Measurements from ENCODE around the gene PARP15.
"Not testable (repeated sequence)": the region's sequence is repeated elsewhere in the genome, so short reads cannot be mapped to it uniquely, and the experiment has no call there.

Gene PARP15
- 59.5 to 69.2 reads per million in 2 donors for total RNA-seq

DNA sequence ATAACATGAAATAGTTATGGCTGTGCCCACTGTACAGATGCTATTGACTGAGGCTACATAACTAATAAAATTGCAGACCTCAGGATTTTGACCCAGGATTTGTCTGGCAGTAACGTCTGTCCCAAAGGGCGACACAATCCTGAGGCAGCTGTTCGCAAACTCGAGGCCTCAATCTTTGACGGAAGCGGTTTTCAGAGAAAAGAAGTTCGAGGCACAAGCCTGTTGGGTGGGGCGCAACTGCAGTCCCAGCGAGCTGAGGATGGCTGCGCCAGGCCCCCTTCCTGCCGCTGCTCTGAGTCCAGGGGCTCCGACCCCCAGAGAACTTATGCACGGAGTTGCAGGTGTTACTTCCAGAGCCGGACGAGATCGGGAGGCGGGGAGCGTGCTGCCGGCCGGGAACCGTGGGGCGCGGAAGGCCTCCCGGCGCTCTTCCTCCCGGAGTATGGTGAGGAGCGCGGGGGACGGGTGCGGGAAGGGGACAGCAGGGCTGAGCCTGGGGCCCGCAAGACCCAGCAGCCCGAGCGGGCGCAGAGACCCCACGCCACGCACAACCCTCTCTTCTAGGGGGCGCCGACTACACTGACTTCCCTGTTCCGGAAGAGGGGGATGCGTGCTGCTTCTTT is at the start of gene PARP15:
Gene PARP15, plus strand, starts transcription at position 242 of the 623 bp plus-strand sequence. Its CDS starts 18 bp downstream, at position 260.
- peak in 4 of 5 experiments; percentile 8 to 79 (median 25) for DNase-seq

DNA sequence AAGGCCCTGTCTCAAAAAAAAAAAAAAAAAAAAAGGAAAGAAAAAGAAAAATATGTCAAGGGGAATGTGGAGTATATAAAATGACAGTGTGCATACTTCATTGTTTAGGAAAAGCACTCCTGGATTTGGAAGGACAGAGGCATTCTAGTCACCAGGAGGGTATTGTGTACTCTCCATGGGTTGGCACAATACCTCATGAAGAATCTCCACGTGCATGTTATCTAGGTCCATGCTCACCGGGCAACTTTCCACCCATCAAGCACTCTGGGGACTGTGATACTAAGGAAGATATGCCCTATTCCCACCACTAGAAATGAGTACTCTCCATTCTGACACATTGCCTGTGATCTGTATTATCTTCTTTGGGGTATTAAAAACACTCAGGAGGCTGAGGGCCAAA is 47.3 kb upstream of the PARP15 start:
- no peak for DNase-seq

DNA sequence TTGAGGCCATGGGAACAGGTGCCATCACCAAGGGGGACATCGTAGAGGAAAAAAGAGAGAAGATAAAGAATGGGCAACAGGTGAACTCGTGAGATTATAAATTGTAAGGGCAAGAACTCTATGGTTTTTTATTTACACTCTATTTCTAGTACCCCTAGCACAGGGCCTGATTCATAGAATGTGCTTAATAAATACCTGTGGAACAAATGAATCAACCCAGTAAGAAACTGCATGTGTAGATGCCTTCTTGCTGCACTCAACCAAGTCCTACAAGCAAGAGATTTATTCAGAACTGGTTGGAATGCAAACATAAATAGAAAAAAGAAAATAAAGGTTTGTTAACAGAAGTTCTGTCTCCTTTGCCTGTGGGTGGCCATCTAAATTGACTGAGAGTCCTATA is 44.0 kb upstream of the PARP15 start:
- no peak for DNase-seq

DNA sequence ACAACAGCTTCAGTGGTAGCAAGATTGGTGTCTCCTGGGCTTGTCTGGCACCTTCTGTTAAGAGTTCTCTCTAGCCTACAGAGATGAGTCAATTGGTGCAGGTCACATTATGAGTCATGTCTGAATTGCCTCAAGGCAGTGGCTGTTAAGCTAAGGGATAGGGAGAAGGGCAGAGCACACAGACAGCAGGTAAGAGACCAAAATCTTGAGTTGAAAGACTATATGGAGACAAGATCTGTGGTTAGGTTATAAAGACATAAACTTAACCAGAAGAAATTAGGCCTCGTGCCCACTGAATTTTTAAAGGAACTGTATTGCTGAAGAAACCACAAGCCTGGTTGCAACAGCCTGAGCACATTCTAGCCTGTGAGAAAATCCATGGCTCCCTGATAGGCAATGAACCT is 43.5 kb upstream of the PARP15 start:
- peak in 2 of 5 experiments; percentile 3 to 97 for DNase-seq

DNA sequence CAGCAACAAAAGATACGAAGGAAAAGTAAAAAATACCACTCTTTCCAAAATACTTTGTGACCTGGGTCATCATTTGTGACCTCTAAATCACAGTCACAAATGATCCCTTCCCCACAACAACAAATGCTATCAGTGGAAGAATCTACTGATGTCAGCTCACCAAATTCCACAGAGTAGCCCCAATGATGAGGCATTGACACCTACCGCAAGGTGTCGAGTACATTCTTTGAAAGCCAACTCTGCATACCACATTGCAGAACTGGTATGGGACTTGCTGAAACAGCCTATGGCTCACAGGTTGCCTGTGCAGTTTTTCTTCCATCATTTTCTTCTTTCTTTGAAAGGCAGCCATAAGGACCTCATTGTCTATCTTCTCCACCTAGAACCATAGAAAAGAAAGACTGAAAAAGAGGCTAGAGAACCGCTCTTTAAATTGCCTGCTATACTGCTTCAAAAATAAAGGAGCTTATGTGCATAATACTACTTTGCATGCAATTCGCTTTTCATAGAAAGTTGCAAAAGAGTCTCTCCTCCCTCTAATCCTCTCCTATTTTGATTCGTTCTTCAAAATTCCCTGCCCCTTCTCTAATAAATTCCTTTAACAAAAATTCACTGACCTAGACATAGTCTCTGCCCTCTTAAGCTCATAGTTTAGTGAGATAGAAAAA is 41.4 kb upstream of the PARP15 start:
- DNase-seq = no peak

DNA sequence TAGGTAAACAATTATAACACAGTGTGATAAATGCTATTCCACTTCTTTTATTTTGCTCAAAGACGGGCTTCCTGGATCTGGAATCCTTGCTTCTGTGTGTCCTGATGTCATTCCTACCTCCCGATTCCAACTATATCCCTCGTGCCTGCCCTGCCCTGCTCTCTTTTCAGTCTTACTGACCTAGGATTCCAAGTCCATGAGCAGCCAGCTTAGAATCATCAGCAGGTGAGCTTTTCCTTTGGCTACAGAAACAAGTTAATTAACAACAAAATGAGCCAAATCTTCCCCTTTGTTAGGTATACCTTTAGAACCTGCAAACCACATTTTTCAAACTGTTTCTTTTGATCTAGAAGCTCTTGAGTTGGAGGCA is 40.8 kb upstream of the PARP15 start:
- DNase-seq = no peak

DNA sequence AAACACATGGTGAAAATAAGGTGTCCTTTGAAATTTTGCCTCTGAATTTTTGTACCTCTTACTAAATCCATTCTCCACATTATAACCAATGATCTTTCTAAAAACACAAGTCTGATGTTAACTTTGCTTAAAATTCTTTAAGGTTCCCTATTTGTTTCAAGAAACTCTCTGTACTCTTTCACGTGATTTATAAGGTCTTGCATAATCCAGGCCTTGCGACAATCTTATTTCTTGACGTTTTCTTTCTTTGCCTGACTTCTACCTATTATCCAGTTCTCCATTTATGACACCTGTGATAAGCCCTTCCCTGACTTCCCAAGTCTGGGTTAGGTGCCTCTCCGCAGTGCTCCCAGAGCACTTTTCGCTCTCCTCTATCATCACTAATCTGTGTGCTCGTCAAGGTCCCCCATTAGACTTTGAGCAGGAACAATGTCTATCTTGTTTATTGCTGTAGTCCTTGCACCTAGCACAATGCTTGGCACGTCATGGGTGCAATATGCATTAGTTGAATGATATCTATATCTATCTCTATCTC is 38.4 kb upstream of the PARP15 start:
- no peak for DNase-seq

DNA sequence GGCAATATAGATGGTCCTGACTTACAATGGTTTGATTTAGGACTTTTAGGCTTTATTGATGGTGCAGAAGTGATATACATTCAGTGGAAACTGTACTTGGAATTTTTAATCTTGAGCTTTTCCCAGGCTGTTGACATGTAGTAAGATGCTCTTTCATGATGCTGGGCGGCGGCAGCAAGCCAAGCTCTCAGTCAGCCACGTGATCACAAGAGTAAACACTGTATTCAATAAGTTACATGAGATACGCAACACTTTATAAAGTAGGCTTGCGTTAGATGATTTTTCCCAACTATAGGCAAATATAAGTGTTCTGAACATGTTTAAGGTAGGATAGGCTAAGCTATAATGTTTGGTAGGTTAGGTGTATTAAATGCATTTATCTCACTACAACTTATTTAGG is 31.3 kb upstream of the PARP15 start:
- DNase-seq = no peak

DNA sequence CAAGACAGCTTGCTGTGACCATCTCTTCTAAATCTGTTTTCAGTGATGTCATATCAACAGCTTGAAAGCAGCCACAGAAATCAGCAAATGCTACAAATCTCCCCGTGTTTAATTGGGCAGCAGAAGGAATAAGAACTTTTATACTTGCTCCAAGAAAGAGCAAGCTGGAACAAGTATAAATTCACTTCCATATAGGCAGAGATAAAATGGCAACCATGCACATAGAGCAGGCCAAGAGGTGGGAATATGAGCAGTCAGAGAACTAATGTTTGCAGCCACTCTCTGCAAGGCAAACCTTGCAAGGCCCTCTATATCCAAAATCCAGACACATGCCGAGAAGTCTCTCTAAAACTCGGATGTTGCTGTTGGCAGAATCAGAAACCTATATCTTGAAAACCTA is 29.4 kb upstream of the PARP15 start:
- DNase-seq = no peak

DNA sequence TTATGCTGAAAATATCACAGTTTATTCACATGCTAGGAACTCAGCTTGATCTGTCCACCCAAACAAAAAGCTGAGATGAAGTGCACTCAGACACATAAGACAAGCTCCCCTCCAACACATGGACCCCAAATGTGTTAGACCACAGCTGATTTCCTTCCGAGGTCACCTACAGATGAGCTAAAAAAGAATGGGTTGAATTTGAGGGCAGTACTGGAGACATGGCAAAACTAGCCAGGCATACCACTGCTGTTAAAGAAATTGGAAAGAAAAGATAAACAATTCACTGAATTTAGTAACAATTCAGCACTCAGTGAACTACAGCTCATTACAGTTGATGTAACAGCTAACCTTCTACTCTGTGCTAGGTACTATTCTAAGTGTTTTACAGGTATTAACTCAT is 28.8 kb upstream of the PARP15 start:
- no peak for DNase-seq

DNA sequence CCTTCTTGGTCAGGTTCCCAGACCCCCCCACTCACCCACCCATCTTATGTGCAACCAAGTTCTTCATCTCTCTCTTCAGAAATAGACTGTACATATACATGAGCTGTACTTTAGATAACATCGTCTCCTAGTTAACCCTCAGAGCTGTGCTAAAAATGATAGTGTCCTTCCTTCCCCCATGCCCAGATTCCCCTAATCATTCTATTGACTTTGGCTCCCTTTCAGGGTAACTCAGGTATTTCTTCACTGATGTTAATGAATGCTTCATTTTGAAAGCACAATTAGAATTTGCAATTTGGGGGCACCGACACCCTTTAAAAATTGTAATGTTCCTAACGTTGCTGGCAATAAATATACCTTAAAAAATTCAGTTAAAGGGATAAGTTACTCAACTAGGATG is 24.3 kb upstream of the PARP15 start:
- DNase-seq = no peak

DNA sequence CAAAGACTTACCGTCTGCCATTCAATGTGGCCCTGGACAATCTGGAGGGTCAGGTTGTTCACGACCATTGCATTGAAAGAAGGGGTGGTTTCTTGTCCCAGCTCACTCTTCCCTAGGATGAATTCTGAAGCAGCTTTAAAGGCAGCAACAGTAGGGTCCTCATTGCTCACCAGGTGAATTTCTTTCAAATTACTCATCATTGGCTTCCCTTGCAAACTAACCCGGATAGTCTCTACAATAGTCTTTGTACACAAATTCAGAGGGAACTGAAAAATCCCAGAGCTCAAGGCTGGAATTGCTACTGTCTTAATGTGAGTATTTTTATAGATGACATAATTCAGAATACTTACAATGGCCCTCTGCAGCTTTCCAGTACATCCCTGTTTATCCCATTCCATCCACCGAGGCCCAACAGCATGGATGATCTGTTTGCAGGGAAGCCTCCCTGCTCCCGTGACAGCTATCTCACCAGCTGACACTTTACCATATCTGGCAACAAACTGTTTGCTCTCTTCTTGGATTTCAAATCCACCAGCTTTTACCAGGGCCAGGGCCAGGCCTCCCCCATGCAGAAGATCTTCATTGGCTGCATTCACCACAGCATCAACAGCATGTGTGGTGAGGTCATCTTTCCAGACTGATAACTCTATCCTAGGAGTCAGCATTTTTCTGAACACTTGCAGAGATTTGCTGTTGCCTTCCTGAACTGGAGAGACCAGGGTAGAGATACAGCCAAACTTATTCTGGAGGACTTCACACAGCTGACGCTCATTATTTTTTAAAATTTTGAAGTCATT is 22.0 kb upstream of the PARP15 start:
- no peak for DNase-seq

DNA sequence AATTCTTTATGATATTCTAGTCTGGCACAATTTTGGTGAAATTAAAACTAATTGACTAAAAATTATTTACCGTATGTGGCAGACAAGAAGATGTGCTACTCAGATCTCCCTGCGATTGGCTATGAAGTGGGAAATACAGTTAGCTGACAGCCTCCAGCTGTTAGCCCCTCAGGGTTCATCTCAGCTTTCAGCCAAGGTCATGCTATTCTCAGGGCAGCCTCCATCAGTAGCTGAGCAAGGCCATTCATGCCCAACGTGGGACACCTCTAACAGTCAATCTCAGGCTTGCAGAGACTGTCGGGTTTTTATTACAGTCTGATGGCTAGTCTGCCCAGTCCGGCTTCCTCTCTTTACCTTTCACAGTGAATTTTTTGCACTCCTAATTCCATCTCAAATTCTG is 20.1 kb upstream of the PARP15 start:
- DNase-seq = no peak

DNA sequence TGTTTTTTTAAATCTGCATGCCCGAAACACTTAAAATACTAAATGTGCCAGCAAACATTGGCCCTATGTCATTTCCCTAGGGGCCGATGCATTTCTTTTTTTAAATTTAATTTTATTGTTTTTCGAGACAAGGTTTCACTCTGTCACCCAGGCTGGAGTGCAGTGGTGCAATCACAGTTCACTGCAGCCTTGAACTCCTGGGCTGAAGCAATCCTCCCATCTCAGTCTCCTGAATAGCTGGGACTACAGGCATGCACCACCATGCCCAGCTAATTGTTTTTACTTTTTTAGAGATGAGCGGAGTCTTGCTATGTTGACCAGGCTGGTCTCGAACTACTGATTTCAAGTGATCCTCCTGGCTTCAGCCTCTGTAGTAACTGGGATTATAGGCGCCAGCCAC is 18.8 kb upstream of the PARP15 start:
- no peak for DNase-seq

DNA sequence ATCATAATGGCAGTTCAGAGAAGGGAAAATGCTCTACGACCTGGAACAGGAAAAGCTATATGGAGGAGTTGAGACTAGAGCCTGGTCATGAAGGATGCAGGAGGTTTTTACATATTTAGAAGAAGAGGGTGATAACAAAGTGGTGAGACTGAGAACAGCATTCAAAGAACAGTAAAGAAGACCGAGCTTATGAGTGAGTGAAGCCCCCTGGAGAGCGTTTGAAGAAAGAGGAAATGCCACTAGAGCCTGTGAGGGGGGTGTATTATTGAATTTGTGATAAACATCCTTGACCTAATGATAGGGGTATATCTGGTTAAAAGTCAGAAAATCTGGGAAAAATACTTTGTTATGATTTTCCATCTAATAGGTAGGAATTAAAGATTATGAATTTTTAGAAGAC is 17.5 kb upstream of the PARP15 start:
- DNase-seq = no peak

DNA sequence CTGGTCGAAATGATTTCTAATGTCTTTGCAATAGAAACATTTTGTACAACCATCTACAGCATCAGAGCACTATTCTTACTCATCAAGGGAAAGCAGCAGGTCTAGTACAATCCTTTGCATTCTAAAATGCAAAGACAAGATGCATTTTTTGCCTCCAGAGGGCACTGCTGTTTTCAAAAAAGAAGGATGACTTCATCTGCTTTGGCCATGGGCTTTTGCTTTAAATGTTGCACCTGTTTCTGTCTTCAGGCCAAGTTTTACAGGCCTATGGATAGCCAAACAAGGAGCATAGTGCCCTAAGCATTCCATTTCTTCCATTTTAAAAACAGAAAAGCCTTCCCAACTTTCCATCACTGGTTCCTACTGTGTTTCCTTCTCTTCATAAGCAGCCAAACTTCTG is 16.8 kb upstream of the PARP15 start:
- peak in 4 of 5 experiments; percentile 12 to 78 (median 34) for DNase-seq

DNA sequence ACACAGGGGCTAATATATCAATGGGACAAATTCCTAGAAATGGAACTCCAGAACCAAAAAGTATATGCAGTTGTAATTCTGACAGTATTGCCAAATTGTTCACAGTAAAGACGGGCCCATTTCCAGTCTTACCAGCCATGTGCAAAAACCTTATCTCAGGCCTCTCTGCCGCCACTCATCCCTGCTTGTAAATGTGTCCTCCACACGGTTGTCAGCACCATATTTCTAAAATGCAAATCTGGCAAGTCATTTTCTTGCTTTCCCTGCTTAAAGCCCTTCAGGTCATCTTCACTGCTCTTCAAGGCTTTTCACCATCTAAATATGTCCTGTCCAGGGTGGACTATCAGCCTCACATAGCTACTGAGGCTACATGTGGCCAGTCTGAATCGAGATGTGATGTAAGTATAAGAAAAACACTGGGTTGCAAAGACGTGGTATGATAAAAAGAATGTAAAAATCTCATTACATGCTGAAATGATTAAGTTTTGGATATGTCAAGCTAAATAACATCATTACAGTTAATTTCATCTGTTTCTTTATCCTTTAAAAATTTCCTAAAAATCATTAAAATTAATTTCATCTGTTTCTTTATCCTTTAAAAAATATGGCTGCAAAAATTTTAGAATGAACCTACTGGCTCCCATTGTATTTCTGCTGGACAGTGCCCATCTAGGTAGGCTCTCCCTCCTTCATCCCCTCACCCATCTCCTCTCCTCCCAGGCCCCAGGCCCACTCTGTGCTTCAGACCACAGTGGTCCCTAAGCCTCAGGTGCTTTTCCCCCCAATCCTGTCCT is 14.3 kb upstream of the PARP15 start:
- DNase-seq = no peak

DNA sequence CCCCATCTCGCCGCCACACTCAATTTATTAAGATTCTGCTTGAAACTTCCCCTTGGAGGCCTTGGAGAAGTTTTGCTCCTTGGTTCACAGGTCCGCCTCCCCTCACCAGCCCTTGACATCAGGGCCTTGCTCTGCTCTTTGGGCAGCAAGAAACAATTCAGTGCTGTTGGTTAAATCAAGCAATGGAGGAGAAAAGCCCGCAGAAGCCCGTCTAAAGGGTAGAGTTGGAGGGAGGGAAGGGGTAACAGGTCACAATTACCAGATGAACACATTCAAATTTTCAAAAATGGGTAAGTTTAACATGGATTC is 13.8 kb upstream of the PARP15 start:
- peak in 1 of 5 experiments; percentile 25 for DNase-seq

DNA sequence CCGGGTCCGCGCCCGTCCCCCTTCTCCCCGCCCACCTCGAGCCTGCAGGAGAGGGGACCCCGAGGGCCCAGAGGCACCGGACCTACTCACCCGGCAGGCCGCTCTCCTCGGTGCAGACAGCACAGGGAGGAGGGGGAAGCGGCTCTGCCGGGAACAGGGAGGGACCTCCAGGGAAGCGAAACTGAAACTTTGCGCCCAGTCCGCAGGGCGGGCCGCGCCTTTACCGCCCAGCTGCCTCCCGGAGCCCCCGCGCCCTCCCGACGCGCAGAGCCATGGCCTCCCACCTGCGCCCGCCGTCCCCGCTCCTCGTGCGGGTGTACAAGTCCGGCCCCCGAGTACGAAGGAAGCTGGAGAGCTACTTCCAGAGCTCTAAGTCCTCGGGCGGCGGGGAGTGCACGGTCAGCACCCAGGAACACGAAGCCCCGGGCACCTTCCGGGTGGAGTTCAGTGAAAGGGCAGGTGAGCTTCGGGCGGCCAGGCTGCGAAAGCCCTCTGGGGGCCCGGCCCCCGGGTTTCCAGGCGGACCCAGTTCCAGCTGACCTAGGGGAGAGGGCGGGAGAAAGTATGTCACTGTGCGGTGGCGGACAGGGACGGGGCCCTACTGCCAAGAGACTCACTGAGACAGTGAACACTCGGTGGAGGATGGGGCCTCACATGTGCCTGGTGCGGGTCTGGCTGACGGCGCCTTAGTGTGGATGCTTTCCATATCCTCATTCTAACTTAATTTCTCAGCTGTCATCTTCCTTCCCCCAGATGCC is 13.1 kb upstream of the PARP15 start, which contains the start of the genes DTX3L and PARP9:
Gene DTX3L, plus strand, starts transcription at position 184 of the 758 bp plus-strand sequence. Its CDS starts 89 bp downstream, at position 273.
Gene PARP9, minus strand, starts transcription at position 146 of the 758 bp plus-strand sequence. CDS start 4,680 bp downstream, outside the sequence.
- DNase-seq = peak; percentile 52 to 83 (median 69)

DNA sequence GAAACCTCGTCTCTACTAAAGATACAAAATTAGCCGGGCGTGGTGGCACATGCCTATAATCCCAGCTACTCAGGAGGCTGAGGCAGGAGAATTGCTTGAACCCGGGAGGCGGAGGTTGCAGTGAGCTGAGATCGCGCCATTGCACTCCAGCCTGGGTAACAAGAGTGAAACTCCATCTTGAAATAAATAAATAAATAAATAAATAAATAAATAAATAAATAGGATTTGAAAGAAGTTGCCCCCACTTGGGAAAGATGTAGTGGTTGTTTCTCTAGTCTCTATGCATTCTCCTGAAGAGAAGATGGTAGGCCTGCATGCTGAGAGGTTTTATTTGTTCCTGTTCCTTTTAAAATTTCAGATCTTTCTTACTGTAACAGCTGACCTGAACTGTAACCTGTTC is 9.3 kb upstream of the PARP15 start:
- DNase-seq = not testable (repeated sequence)

DNA sequence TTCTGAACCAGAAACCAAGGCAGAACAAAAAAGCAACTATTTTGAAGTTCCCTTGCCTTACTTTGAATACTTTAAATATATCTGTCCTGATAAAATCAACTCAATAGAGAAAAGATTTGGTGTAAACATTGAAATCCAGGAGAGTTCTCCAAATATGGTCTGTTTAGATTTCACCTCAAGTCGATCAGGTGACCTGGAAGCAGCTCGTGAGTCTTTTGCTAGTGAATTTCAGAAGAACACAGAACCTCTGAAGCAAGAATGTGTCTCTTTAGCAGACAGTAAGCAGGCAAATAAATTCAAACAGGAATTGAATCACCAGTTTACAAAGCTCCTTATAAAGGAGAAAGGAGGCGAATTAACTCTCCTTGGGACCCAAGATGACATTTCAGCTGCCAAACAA is 8.7 kb upstream of the PARP15 start:
- no peak for DNase-seq

DNA sequence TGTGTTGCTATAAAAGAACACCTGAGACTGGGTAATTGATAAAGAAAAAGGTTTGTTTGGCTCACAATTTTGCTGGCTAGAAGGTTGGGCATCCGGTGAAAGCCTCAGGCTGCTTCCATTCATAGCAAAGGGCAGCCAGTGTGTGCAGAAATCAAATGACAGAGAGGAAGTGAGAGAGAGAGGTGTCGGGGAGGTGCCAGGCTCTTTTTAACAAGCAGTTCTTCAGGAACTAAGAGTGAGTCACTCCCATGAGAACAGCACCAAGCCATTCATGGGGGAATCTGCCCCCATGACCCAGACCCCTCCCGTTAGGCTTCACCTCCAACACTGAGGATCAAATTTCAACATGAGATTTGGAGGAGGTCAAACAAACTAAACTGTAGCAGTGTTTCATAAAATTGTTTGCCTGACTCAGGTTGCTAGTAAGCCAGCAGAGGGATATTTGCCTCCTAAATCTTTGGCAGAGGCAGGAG is 4.5 kb upstream of the PARP15 start:
- peak in 2 of 5 experiments; percentile 21 to 37 for DNase-seq
